PC-3 (cell line): ENCODE measurements around the gene ELAVL3.

Experiments
- CTCF ChIP-seq: fragments of 300-600 bp; sonication (generic); conservative IDR thresholded peaks from 2 replicates; pipeline ENCODE4 v1.5.1; 2017; ENCODE audit warnings: antibody characterized with exemption, low read depth, mild to moderate bottlenecking, low read length
- EZH2 ChIP-seq: fragments of 300-600 bp; sonication (generic); IDR thresholded peaks from one replicate; pipeline ENCODE4 v1.6.1; 2017; ENCODE audit warnings: antibody characterized with exemption, mild to moderate bottlenecking, low read length; ENCODE audit not compliant: unreplicated experiment
- EZH2phosphoT487 ChIP-seq: fragments of 300-600 bp; sonication (generic); IDR thresholded peaks from 2 replicates; pipeline ENCODE4 v1.6.1; 2018; ENCODE audit warnings: mild to moderate bottlenecking, antibody characterized with exemption, low read length, borderline replicate concordance

- TF ChIP-seq EZH2 (no peak), CTCF (no peak), EZH2phosphoT487 (no peak)
Measured at GRCh38 chr19:11451871-11452619, 28.8 kb downstream of the ELAVL3 start.
